ENCODE measurements around the gene PRAMEF17.
"Not testable (repeated sequence)": the region's sequence is repeated elsewhere in the genome, so short reads cannot be mapped to it uniquely, and the experiment has no call there.

PRAMEF17 gene

GRCh38 chr1:13389332-13389731 lies at the start of gene PRAMEF17:
PRAMEF17 (plus strand) TSS chr1:13389632; CDS start chr1:13389658, 26 bp downstream.
- not testable (repeated sequence) for DNase-seq (ENCODE audit: low spot score)

- DNase-seq (ENCODE audit: low spot score): not testable (repeated sequence)
Observed at GRCh38 chr1:13342496-13342895, 46.9 kb upstream of the PRAMEF17 start.

- DNase-seq (ENCODE audit: low spot score): not testable (repeated sequence)
Observed at GRCh38 chr1:13347034-13347433, 42.4 kb upstream of the PRAMEF17 start, which contains the start of gene PRAMEF14. PRAMEF14 (minus strand) TSS chr1:13347134; CDS start chr1:13345314, 1,820 bp downstream.

- DNase-seq (ENCODE audit: low spot score): not testable (repeated sequence)
Observed at GRCh38 chr1:13353476-13353875, 36.0 kb upstream of the PRAMEF17 start.

GRCh38 chr1:13354475-13354874 lies 35.0 kb upstream of the PRAMEF17 start:
- DNase-seq (ENCODE audit: low spot score): not testable (repeated sequence)

GRCh38 chr1:13356774-13357173 lies 32.7 kb upstream of the PRAMEF17 start:
- peak; percentile 38 for DNase-seq (ENCODE audit: low spot score)

- not testable (repeated sequence) for DNase-seq (ENCODE audit: low spot score)
Observed at GRCh38 chr1:13362364-13362763, 27.1 kb upstream of the PRAMEF17 start.

GRCh38 chr1:13364928-13365327 lies 24.5 kb upstream of the PRAMEF17 start:
- DNase-seq (ENCODE audit: low spot score): not testable (repeated sequence)

GRCh38 chr1:13366536-13366935 lies 22.9 kb upstream of the PRAMEF17 start:
- DNase-seq (ENCODE audit: low spot score): not testable (repeated sequence)

- DNase-seq (ENCODE audit: low spot score): not testable (repeated sequence)
Observed at GRCh38 chr1:13368544-13368943, 20.9 kb upstream of the PRAMEF17 start.

GRCh38 chr1:13378983-13379382 lies 10.4 kb upstream of the PRAMEF17 start:
- not testable (repeated sequence) for DNase-seq (ENCODE audit: low spot score)

- DNase-seq (ENCODE audit: low spot score): not testable (repeated sequence)
Observed at GRCh38 chr1:13380380-13380779, 9.1 kb upstream of the PRAMEF17 start.

GRCh38 chr1:13393004-13393403 lies 3.6 kb downstream of the PRAMEF17 start:
- not testable (repeated sequence) for DNase-seq (ENCODE audit: low spot score)

- not testable (repeated sequence) for DNase-seq (ENCODE audit: low spot score)
Observed at GRCh38 chr1:13394761-13395160, 5.3 kb downstream of the PRAMEF17 start.

GRCh38 chr1:13395311-13395710 lies 5.9 kb downstream of the PRAMEF17 start:
- not testable (repeated sequence) for DNase-seq (ENCODE audit: low spot score)

GRCh38 chr1:13407811-13408210 lies 18.4 kb downstream of the PRAMEF17 start:
- DNase-seq (ENCODE audit: low spot score): no peak

GRCh38 chr1:13410150-13410549 lies 20.7 kb downstream of the PRAMEF17 start, which contains the start of gene PRAMEF20:
PRAMEF20 (plus strand) TSS chr1:13410450; CDS start chr1:13416355, 5,905 bp downstream.
- DNase-seq (ENCODE audit: low spot score): not testable (repeated sequence)

GRCh38 chr1:13430495-13430894 lies 41.1 kb downstream of the PRAMEF17 start:
- DNase-seq (ENCODE audit: low spot score): no peak

GRCh38 chr1:13432251-13432650 lies 42.8 kb downstream of the PRAMEF17 start:
- no peak for DNase-seq (ENCODE audit: low spot score)

- not testable (repeated sequence) for DNase-seq (ENCODE audit: low spot score)
Observed at GRCh38 chr1:13433694-13434358, 44.4 kb downstream of the PRAMEF17 start.

- DNase-seq (ENCODE audit: low spot score): no peak
Observed at GRCh38 chr1:13435458-13435857, 46.0 kb downstream of the PRAMEF17 start.

- not testable (repeated sequence) for DNase-seq (ENCODE audit: low spot score)
Observed at GRCh38 chr1:13439104-13439783, 49.8 kb downstream of the PRAMEF17 start.
